IPS DF 4.7 (cell line): Measurements from ENCODE around the gene ARHGAP18.

Experiments used
- DNase-seq: peaks from one replicate; pipeline ENCODE4 v3.0.0-alpha.2; 2013; ENCODE audit warnings: low spot score; ENCODE audit errors: extremely low read depth

Gene ARHGAP18

DNA sequence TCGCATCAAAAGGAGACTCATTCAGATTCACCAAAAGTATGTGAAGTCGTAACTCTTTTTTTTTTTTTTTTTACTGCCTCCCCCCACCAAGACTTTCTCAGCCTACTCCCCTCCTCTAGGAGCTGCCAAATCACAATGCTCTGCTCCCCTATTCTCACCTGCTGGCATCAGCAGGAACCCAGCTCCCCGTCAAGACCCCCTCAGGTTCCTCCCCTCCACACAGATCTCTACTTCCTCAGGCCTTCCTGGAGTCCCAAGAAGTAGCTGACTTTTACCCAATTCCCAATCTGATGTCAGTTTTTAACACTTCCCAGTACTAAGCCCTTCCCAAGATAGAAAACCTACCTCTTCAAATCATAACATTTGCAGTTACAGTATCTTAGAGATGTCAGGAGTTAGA, 39.3 kb downstream of the ARHGAP18 start:
- DNase-seq = no peak

GRCh38 chr6:129667621-129668020, 42.4 kb downstream of the ARHGAP18 start:
- DNase-seq = no peak

GRCh38 chr6:129667034-129667433, 42.9 kb downstream of the ARHGAP18 start:
- DNase-seq = no peak

DNA sequence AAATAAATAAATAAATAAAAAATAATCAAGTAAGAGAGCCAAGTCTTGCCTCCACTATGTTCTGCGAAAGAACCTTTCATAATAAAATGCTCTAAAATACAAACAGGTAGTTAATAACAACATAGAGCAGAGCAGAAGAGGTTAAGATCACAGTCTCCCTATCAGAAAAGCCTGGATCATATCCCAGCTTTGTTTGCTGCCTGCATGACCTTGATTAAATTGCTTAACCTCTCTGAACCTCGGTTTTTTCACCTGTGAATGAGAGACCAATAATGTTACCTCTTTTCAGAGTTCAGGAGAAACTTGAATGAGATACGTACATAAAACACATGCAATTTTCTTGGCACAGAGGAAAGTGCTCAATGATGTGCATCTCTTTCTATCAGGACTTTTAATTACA, 44.4 kb downstream of the ARHGAP18 start:
- DNase-seq = no peak

DNA sequence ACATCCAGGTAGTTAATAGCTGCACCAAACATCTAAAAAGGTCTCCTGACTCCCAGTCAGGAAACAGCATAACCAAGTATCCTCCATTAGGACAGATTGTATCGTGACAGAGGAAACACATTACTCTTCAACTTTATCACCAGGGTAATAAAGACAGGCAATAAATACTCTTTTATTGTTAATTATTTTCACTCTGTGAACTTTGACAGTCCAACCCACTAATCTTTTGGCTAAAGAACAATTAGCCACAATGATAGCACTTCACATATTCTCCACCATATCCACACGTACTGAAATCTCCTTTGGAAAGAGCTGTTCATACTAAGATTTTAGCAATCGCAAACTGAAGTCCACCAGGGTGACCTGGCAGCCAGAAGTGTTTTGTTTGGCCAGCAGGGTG, 46.4 kb downstream of the ARHGAP18 start:
- DNase-seq = no peak

- no peak for DNase-seq
These were observed 47.0 kb downstream of the ARHGAP18 start for GRCh38 chr6:129662980-129663431.

- no peak for DNase-seq
These were observed 47.6 kb downstream of the ARHGAP18 start for GRCh38 chr6:129662406-129662766.

- no peak for DNase-seq
These were observed 48.2 kb downstream of the ARHGAP18 start for GRCh38 chr6:129661536-129662405.

GRCh38 chr6:129660346-129660676, 49.7 kb downstream of the ARHGAP18 start:
- no peak for DNase-seq

GRCh38 chr6:129659590-129660345, 50.2 kb downstream of the ARHGAP18 start:
- no peak for DNase-seq

DNA sequence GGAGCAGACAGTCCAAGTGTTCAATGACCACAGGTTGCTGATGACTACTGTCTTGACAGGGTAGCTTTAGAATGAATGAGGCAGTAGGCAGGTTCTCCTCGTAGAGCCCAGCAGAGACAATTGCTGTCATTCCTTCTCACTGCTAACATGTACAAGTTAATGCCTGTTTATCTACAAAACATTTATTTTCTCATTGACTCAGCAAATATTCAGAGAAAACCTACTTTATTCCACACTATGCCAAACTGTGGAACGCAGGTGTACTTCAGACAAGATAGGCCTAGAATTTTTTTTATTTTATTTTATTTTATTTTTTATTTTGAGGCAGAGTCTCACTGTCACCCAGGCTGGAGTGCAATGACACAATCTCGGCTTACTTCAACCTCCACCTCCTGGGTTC, 50.8 kb downstream of the ARHGAP18 start:
- no peak for DNase-seq

GRCh38 chr6:129657483-129657882, 52.5 kb downstream of the ARHGAP18 start:
- no peak for DNase-seq

- DNase-seq = no peak
These were observed 54.6 kb downstream of the ARHGAP18 start for GRCh38 chr6:129655334-129655733.

- no peak for DNase-seq
These were observed 56.2 kb downstream of the ARHGAP18 start for GRCh38 chr6:129653746-129654145.

- no peak for DNase-seq
These were observed 56.7 kb downstream of the ARHGAP18 start for GRCh38 chr6:129653229-129653628.

- no peak for DNase-seq
These were observed 58.7 kb downstream of the ARHGAP18 start for GRCh38 chr6:129651291-129651691.

DNA sequence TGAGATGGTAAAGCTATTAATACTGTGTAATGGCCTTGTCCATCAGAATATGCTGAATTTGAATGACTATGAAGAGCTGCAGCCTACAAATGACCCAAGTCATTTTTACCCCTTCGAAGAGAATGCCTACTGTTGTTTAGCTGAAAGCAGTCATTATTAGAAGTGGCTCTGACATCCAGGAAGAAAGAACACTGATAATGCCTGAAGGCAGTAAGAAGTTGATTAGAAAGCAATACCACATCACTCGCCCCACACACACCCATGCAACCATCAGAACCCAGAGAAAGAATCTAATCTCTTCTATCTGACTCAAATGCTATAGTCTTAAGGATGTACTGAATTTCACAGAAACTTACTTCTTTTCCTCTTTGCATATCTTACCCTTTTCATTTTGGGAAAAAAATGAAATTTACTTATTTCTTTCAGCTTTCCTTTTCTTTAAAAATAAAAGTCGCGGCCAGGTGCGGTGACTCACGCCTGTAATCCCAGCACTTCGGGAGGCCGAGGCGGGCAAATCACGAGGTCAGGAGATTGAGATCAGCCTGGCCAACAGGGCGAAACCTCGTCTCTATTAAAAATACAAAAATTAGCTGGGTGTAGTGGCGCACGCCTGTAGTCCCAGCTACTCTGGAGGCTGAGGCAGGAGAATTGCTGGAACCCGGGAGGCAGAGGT, 61.0 kb downstream of the ARHGAP18 start:
- DNase-seq = no peak

- DNase-seq = no peak
These were observed 62.9 kb downstream of the ARHGAP18 start for GRCh38 chr6:129647044-129647443.

GRCh38 chr6:129646642-129647041, 63.3 kb downstream of the ARHGAP18 start:
- DNase-seq = no peak

DNA sequence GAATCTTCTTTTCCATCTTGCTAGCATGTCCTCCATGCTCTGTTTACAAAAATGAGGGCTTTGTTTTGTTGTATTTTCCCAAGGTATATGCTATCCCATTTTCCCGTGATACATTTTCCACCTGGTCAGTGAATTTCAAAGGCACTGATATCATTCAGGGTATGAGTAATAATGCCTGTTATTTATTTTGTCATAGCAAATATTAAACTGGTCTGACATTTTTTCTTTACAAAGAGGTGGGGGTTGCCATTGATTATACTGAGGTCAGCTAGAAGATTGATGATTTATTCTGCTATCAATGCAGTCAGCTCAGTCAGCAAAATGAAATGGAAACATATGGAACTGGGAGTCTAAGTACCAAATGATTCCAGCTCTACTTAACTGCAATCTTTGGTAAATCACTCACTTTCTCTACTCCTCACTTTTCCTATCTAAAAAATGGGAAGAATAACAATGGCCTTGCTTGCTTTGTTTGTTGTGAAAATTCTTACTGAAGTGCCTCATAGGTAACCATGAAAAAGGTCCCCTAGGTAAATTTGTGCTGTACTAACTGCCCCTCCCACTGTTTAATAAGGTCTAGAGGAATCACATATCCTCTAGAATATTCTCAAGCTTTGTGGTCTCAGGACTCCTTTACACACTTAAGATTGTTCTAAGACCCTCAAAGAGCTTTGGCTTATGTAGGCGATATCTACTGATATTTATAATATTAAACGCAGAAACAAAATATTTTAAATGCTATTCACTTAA, 64.0 kb downstream of the ARHGAP18 start:
- no peak for DNase-seq

GRCh38 chr6:129645106-129645829, 64.7 kb downstream of the ARHGAP18 start:
- DNase-seq = no peak
